GM12865 (cell line): ENCODE data around the gene ROBO4.

Experiments
- DNase-seq: peaks from one replicate; pipeline ENCODE4 v3.0.0; 2010; ENCODE audit warnings: low read depth
- H3K4me3 ChIP-seq: 2 replicates; pipeline ENCODE4 v1.5.1; 2011; ENCODE audit warnings: mild to moderate bottlenecking, low read depth, low read length, control low read depth
- CTCF ChIP-seq: IDR thresholded peaks from 2 replicates; pipeline ENCODE4 v1.5.1; 2011; ENCODE audit warnings: low read length, control low read depth, low read depth, inconsistent platforms; ENCODE audit not compliant: insufficient read depth; ENCODE audit errors: missing control alignments

ROBO4 gene

GRCh38 chr11:124890683-124891372 lies 6.8 kb downstream of the ROBO4 start:
- no peak for TF ChIP-seq CTCF
- DNase-seq, result no peak
- no peak overlapping the region for H3K4me3 ChIP-seq

GRCh38 chr11:124890151-124890550 lies 7.5 kb downstream of the ROBO4 start:
- DNase-seq, result no peak
- no peak for TF ChIP-seq CTCF

GRCh38 chr11:124889191-124890091 lies 8.2 kb downstream of the ROBO4 start:
- TF ChIP-seq CTCF, result no peak

More at GRCh38 chr11:124890151-124890550, 7.5 kb downstream of the ROBO4 start:
- no peak overlapping the region for H3K4me3 ChIP-seq

GRCh38 chr11:124887667-124888013 lies 10.0 kb downstream of the ROBO4 start:
- TF ChIP-seq CTCF, result no peak
- no peak overlapping the region for H3K4me3 ChIP-seq
- no peak for DNase-seq

More at GRCh38 chr11:124889191-124890091, 8.2 kb downstream of the ROBO4 start:
- no peak for DNase-seq
- no peak overlapping the region for H3K4me3 ChIP-seq

GRCh38 chr11:124886978-124887666 lies 10.5 kb downstream of the ROBO4 start:
- DNase-seq, result no peak
- no peak for TF ChIP-seq CTCF
- no peak overlapping the region for H3K4me3 ChIP-seq

GRCh38 chr11:124886476-124886875 lies 11.2 kb downstream of the ROBO4 start:
- no peak overlapping the region for H3K4me3 ChIP-seq
- DNase-seq, result no peak
- TF ChIP-seq CTCF, result no peak
